Spleen (tissue), 7 donors: ENCODE data around the gene APOBR.

ENCODE experiments used
- POLR2A ChIP-seq, 3 donors: fragments of 450-650 bp; IDR thresholded peaks; one replicate each; pipeline ENCODE4 v1.5.1; 2017; ENCODE audit warnings: antibody characterized with exemption in 3 of 3, mild to moderate bottlenecking in 1 of 3
- POLR2AphosphoS5 ChIP-seq, 3 donors: sonication (generic); formaldehyde crosslinking; IDR thresholded peaks; one replicate each; pipeline ENCODE4 v1.5.1; 2017; ENCODE audit warnings: antibody characterized with exemption in 3 of 3
- TF ChIP-seq, protein P1 (sequence below), 11 experiments: fragments of 200-600 bp in 7 of 11; fragments of 450-650 bp in 4 of 11; sonication (generic) in 4 of 11; IDR thresholded peaks in 8 of 11; conservative IDR thresholded peaks in 3 of 11; 1 replicate in 7 of 11; 2 replicates in 4 of 11; pipeline versions ENCODE4 v1.4.0 to v1.8.0; 2016 to 2021; ENCODE audit warnings: antibody characterized with exemption in 11 of 11, inconsistent platforms in 4 of 11, mild to moderate bottlenecking in 1 of 11
- donor health status: DM: no; HTN: no; CAD: no; lungs with moderate emphysema.
- donor health status: DM: no; HTN: no; CAD: no.
- donor health status: DM: no; HTN: no; CAD: no.

DNA sequence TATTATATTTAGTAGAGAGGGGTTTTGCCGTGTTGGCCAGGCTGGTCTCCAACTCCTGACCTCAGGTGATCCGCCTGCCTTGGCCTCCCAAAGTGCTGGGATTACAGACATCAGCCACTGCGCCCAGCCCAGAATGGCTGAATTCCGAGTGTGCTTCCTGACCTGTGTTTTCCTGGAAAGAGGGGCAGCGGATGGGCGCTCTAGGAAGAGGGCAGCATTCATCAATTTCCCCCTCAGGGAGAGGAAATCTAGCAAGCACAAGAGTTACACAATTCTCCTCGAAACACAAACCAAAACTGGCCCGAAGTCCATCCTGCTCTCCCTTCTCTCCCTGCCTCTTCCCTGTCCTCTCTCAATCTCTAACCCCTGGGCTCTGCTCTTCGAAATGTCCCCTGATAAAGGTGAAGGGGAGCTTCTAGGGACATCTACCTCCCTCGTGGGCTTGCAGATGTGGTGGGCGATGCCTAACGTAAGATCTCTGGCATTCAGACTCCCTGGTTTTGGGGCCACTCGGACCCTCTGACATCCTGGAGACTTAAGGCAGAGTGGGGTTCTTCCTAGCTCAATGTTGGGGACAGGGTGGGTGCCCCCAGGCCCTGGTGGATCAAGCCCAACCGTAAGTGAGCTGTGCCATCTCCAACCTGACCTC lies 11.2 kb downstream of the APOBR start:
- TF ChIP-seq, protein P1, sequence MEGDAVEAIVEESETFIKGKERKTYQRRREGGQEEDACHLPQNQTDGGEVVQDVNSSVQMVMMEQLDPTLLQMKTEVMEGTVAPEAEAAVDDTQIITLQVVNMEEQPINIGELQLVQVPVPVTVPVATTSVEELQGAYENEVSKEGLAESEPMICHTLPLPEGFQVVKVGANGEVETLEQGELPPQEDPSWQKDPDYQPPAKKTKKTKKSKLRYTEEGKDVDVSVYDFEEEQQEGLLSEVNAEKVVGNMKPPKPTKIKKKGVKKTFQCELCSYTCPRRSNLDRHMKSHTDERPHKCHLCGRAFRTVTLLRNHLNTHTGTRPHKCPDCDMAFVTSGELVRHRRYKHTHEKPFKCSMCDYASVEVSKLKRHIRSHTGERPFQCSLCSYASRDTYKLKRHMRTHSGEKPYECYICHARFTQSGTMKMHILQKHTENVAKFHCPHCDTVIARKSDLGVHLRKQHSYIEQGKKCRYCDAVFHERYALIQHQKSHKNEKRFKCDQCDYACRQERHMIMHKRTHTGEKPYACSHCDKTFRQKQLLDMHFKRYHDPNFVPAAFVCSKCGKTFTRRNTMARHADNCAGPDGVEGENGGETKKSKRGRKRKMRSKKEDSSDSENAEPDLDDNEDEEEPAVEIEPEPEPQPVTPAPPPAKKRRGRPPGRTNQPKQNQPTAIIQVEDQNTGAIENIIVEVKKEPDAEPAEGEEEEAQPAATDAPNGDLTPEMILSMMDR (IDR thresholded peaks at IDR 0.05 in 8 of 11, conservative IDR thresholded peaks at IDR 0.05 in 3 of 11) = no peak
- TF ChIP-seq POLR2A (IDR thresholded peaks at IDR 0.05) = no peak
- peak in 1 of 3 donors; percentile 10 for TF ChIP-seq POLR2AphosphoS5 (IDR thresholded peaks at IDR 0.05)
